H1 (cell line): ENCODE data around the gene DNMT3L. TPM values are rescaled to one million over a fixed set of nuclear protein-coding genes. Genes with fewer than 3 reads are reported as not detected.

Experiments used
- CTCF ChIA-PET: fragments of 300-600 bp; sonication (Branson Sonifier 250); formaldehyde crosslinking; loops from one replicate; lab custom pipeline; 2021; ENCODE audit not compliant: partially characterized antibody; lab: Charles Lee
- POLR2A ChIA-PET: fragments of 300-600 bp; sonication (Branson Sonifier 250); formaldehyde crosslinking; loops from one replicate; lab custom pipeline; 2021; ENCODE audit warnings: inconsistent platforms; ENCODE audit not compliant: partially characterized antibody; lab: Charles Lee
- DNase-seq, 2 experiments: peaks; one replicate each; pipeline versions ENCODE4 v3.0.0 to v3.0.0-alpha.2; 2010 to 2022; ENCODE audit warnings: low spot score in 2 of 2, low read depth in 1 of 2, mixed read lengths in 1 of 2
- FAIRE-seq: peaks from 2 replicates; lab custom pipeline; 2011; peaks lifted over from hg19 to GRCh38; lab: Jason Lieb, UNC
- H2AFZ ChIP-seq: 2 replicates; pipeline ENCODE4 v1.8.1; 2012; ENCODE audit warnings: low read length, inconsistent platforms
- H2AK5ac ChIP-seq: 2 replicates; pipeline ENCODE4 v1.6.1; 2013; ENCODE audit warnings: low read depth, low read length
- H2BK120ac ChIP-seq: replicated peaks from 2 replicates; pipeline ENCODE3; 2013; ENCODE audit warnings: low read depth, low read length, inconsistent platforms
- H2BK12ac ChIP-seq: 2 replicates; pipeline ENCODE4 v1.6.1; 2013; ENCODE audit warnings: low read depth, low read length
- H2BK15ac ChIP-seq: 2 replicates; pipeline ENCODE4 v1.6.1; 2013; ENCODE audit warnings: low read length
- H2BK20ac ChIP-seq: 2 replicates; pipeline ENCODE4 v1.6.1; 2013; ENCODE audit warnings: low read length
- H2BK5ac ChIP-seq: 2 replicates; pipeline ENCODE4 v1.6.1; 2013; ENCODE audit warnings: low read depth, low read length
- H3K14ac ChIP-seq: 2 replicates; pipeline ENCODE4 v1.6.1; 2013; ENCODE audit warnings: inconsistent platforms; ENCODE audit not compliant: insufficient read length
- H3K18ac ChIP-seq: 2 replicates; pipeline ENCODE4 v1.6.1; 2013; ENCODE audit warnings: low read length; ENCODE audit errors: extremely low read depth
- H3K23ac ChIP-seq: 2 replicates; pipeline ENCODE4 v1.6.1; 2013; ENCODE audit warnings: inconsistent platforms; ENCODE audit not compliant: insufficient read length
- H3K23me2 ChIP-seq: 2 replicates; pipeline ENCODE4 v1.6.1; 2013; ENCODE audit warnings: low read depth, low read length
- H3K27ac ChIP-seq: 2 replicates; pipeline ENCODE4 v1.6.1; 2011; ENCODE audit warnings: low read depth, low read length, inconsistent platforms
- H3K27me3 ChIP-seq, 4 experiments: replicated peaks in 1 of 4; 1 replicate in 1 of 4; 2 replicates in 3 of 4; pipeline versions ENCODE4 v1.6.1 to v1.8.1; 2011 to 2013; ENCODE audit warnings: low read length in 3 of 4, mild to moderate bottlenecking in 3 of 4, inconsistent platforms in 2 of 4, mixed read lengths in 2 of 4, moderate library complexity in 1 of 4; ENCODE audit not compliant: control insufficient read depth in 3 of 4, insufficient read depth in 3 of 4; ENCODE audit errors: extremely low read depth in 1 of 4
- H3K36me3 ChIP-seq, 4 experiments: 2 replicates each; pipeline versions ENCODE4 v1.6.1 to v1.8.1; 2011 to 2013; ENCODE audit warnings: mild to moderate bottlenecking in 4 of 4, low read length in 3 of 4, moderate library complexity in 2 of 4, control low read depth in 1 of 4, inconsistent platforms in 1 of 4; ENCODE audit not compliant: insufficient read depth in 4 of 4, control insufficient read depth in 2 of 4
- H3K4ac ChIP-seq: replicated peaks from 2 replicates; pipeline ENCODE3; 2013; ENCODE audit warnings: low read length, low read depth, mixed read lengths, inconsistent platforms; ENCODE audit not compliant: insufficient read length
- H3K4me1 ChIP-seq, 4 experiments: replicated peaks in 1 of 4; 1 replicate in 1 of 4; 2 replicates in 3 of 4; pipeline versions ENCODE4 v1.6.1 to v1.8.1; 2011 to 2013; ENCODE audit warnings: low read length in 3 of 4, inconsistent platforms in 2 of 4, mixed read lengths in 1 of 4; ENCODE audit not compliant: insufficient read depth in 4 of 4, control insufficient read depth in 3 of 4
- H3K4me2 ChIP-seq, 2 experiments: 2 replicates each; pipeline versions ENCODE4 v1.6.1 to v1.8.1; 2011 to 2013; ENCODE audit warnings: low read depth in 2 of 2, low read length in 2 of 2, control low read depth in 1 of 2, inconsistent platforms in 1 of 2, mild to moderate bottlenecking in 1 of 2; ENCODE audit not compliant: insufficient read depth in 1 of 2
- H3K4me3 ChIP-seq, 4 experiments: fragments of 200-600, 300-600 bp in 1 of 4; sonication (generic), shearing (Covaris generic), sonication (Bioruptor Twin) in 1 of 4; 2 replicates each; pipeline versions ENCODE4 v1.5.1 to v1.8.1; 2011 to 2016; ENCODE audit warnings: low read length in 4 of 4, low read depth in 3 of 4, control low read depth in 2 of 4, inconsistent platforms in 2 of 4, mild to moderate bottlenecking in 2 of 4, mixed read lengths in 1 of 4, moderate library complexity in 1 of 4; ENCODE audit not compliant: insufficient read depth in 2 of 4; ENCODE audit errors: extremely low read depth in 1 of 4
- H3K56ac ChIP-seq: replicated peaks from 2 replicates; pipeline ENCODE3; 2013; ENCODE audit warnings: low read depth, mild to moderate bottlenecking, mixed read lengths, low read length, inconsistent platforms; ENCODE audit not compliant: insufficient read length
- H3K79me1 ChIP-seq: 2 replicates; pipeline ENCODE4 v1.6.1; 2013; ENCODE audit warnings: low read depth, low read length, control low read depth
- H3K79me2 ChIP-seq, 2 experiments: 2 replicates each; pipeline versions ENCODE4 v1.6.1 to v1.8.1; 2012 to 2013; ENCODE audit warnings: low read length in 2 of 2, mild to moderate bottlenecking in 2 of 2, inconsistent platforms in 1 of 2; ENCODE audit not compliant: insufficient read depth in 2 of 2, control insufficient read depth in 1 of 2
- H3K9ac ChIP-seq, 4 experiments: replicated peaks in 1 of 4; 1 replicate in 1 of 4; 2 replicates in 3 of 4; pipeline versions ENCODE4 v1.6.1 to v1.8.1; 2011 to 2013; ENCODE audit warnings: low read depth in 3 of 4, low read length in 3 of 4, control low read depth in 2 of 4, mild to moderate bottlenecking in 2 of 4, moderate library complexity in 2 of 4, inconsistent platforms in 1 of 4; ENCODE audit errors: extremely low read depth in 1 of 4
- H3K9me3 ChIP-seq, 2 experiments: 2 replicates each; pipeline versions ENCODE4 v1.6.1 to v1.8.1; 2012 to 2013; ENCODE audit warnings: mild to moderate bottlenecking in 2 of 2, moderate library complexity in 2 of 2, control low read depth in 1 of 2, inconsistent platforms in 1 of 2, low read depth in 1 of 2, low read length in 1 of 2, mixed read lengths in 1 of 2; ENCODE audit not compliant: insufficient read depth in 2 of 2
- H4K20me1 ChIP-seq, 2 experiments: replicated peaks in 1 of 2; 2 replicates each; pipeline versions ENCODE3 to v1.8.1; 2011 to 2013; ENCODE audit warnings: inconsistent platforms in 2 of 2, low read length in 2 of 2, mild to moderate bottlenecking in 1 of 2; ENCODE audit not compliant: insufficient read depth in 2 of 2, control insufficient read depth in 1 of 2
- H4K5ac ChIP-seq: 2 replicates; pipeline ENCODE4 v1.6.1; 2013; ENCODE audit warnings: low read length, low read depth, mixed read lengths, inconsistent platforms; ENCODE audit not compliant: insufficient read length
- H4K8ac ChIP-seq: 2 replicates; pipeline ENCODE4 v1.8.0; 2013; ENCODE audit warnings: mild to moderate bottlenecking, moderate library complexity, low read length, inconsistent platforms; ENCODE audit not compliant: insufficient read depth; ENCODE audit errors: extremely low read depth
- H4K91ac ChIP-seq: replicated peaks from 2 replicates; pipeline ENCODE3; 2013; ENCODE audit warnings: low read length, mixed read lengths, inconsistent platforms; ENCODE audit not compliant: insufficient read length
- CREB1 ChIP-seq: IDR thresholded peaks from 2 replicates; pipeline ENCODE4 v1.6.1; 2012; ENCODE audit warnings: inconsistent platforms
- CTBP2 ChIP-seq: IDR thresholded peaks from 2 replicates; pipeline ENCODE4 v1.7.0; 2011; ENCODE audit warnings: borderline replicate concordance, mild to moderate bottlenecking, moderate library complexity, mixed read lengths, low read length; ENCODE audit not compliant: insufficient read depth, insufficient read length
- EGR1 ChIP-seq: IDR thresholded peaks from 2 replicates; pipeline ENCODE4 v1.6.1; 2011; ENCODE audit warnings: low read depth, low read length, borderline replicate concordance
- GTF2F1 ChIP-seq: IDR thresholded peaks from 2 replicates; pipeline ENCODE4 v1.6.1; 2012; ENCODE audit warnings: low read depth, low read length, improper control_type of control experiment, borderline replicate concordance
- MAFK ChIP-seq: IDR thresholded peaks from 2 replicates; pipeline ENCODE4 v1.6.1; 2012; ENCODE audit warnings: low read depth, mild to moderate bottlenecking, improper control_type of control experiment, low read length
- NRF1 ChIP-seq: IDR thresholded peaks from 2 replicates; pipeline ENCODE4 v1.6.1; 2011; ENCODE audit warnings: mild to moderate bottlenecking, low read depth, low read length, improper control_type of control experiment
- SP4 ChIP-seq: IDR thresholded peaks from 2 replicates; pipeline ENCODE4 v1.6.1; 2012; ENCODE audit warnings: low read length, inconsistent platforms
- TAF1 ChIP-seq: IDR thresholded peaks from 2 replicates; pipeline ENCODE4 v1.6.1; 2011; ENCODE audit warnings: mild to moderate bottlenecking, low read depth, low read length
- WGBS, 2 experiments: shearing (Covaris generic) in 1 of 2; methylation state at CpG; one replicate each; pipeline versions ENCODE4 v1.1.6 to v1.1.7; 2013 to 2015; ENCODE audit warnings: low lambda C conversion rate in 2 of 2, mixed read lengths in 2 of 2, inconsistent platforms in 1 of 2, low coverage in 1 of 2, missing lambda C conversion rate in 1 of 2; ENCODE audit not compliant: insufficient replicate concordance in 2 of 2, insufficient coverage in 1 of 2, insufficient read length in 1 of 2; ENCODE audit errors: extremely low coverage in 1 of 2, missing lambda C conversion rate in 1 of 2; 5-methylcytosine and 5-hydroxymethylcytosine counted together
- polyA plus RNA-seq, 7 experiments: library from polyadenylated mRNA; depleted of rRNA in 3 of 7; stranded (reverse) in 5 of 7; unstranded in 2 of 7; fragments of >200 nt in 5 of 7; fragments of 200-250 nt in 2 of 7; gene quantifications; 1 replicate in 5 of 7; 2 replicates in 1 of 7; 4 replicates in 1 of 7; pipeline versions ENCODE4 v1.2.1 to v1.2.3, GENCODE V29; 2011 to 2013; ENCODE audit warnings: missing spikeins in 2 of 7, mixed read lengths in 2 of 7
- total RNA-seq: library from RNA; stranded (reverse); fragmentation: NEBNext Ultra II Directional; extraction: Animal tissue kit (Norgen Biotek cat#: 25700); gene quantifications from 2 replicates; pipeline ENCODE4 v1.2.1, GENCODE V29; 2021
- TF ChIP-seq, protein P1 (sequence below): IDR thresholded peaks from 2 replicates; pipeline ENCODE4 v1.6.1; 2012; ENCODE audit warnings: inconsistent platforms
- TF ChIP-seq, protein P2 (sequence below), 3 experiments: IDR thresholded peaks; 1 replicate in 2 of 3; 2 replicates in 1 of 3; pipeline versions ENCODE4 v1.5.1 to v1.6.1; 2011; ENCODE audit warnings: low read length in 3 of 3, mild to moderate bottlenecking in 3 of 3, inconsistent platforms in 2 of 3, low read depth in 1 of 3, moderate library complexity in 1 of 3; ENCODE audit not compliant: insufficient read depth in 1 of 3; ENCODE audit errors: control extremely low read depth in 1 of 3

Gene DNMT3L
- total and polyA plus RNA-seq, 2 of the 8 experiments (the other 6 are each of a cell fraction or from before 2014, with no cell fraction given) = 0.06 TPM; not detected in 1

DNA sequence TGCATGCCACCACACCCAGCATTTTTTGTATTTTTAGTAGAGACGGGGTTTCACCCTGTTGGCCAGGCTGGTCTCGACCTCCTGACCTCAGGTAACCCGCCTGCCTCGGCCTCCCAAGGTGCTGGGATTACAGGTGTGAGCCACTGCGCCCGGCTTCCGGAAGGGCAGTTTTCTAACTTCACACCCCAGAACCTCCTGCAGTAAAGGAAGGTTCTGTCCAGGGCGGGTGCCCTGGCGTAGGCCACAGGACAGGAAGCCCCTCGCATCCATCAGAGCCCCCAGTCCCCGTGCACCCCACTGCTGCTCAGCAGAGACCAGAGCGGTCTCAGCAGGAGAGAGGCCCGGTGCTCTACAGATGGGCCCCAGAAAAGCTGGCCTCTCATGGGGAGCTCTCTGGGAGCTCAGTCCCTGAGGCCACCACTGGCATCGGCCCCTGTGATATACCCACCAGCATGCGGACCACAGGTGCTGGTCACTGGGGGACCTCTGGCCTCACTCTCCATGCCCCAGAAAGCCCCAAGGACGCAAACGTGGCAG is 4.1 kb upstream of the DNMT3L start:
- H4K20me1 ChIP-seq = no peaks in the 10 kb centered on the region
- H3K27me3 ChIP-seq = no peaks in the 10 kb centered on the region
- WGBS, 2 experiments = 89% methylated on average over 17 of the region's 17 CpGs; no CpG with 5 or more reads in 1 of the 2 experiments
- H3K4me1 ChIP-seq = peaks cover 0 to 7% (median 4%) of the 10 kb centered on the region in 4 experiments; a peak in 6 of 7 replicates
- H4K8ac ChIP-seq = no peak overlapping the region
- H3K14ac ChIP-seq = no peak overlapping the region
- no peak overlapping the region for H4K91ac ChIP-seq
- CTCF ChIA-PET = interaction anchor here (0.5 to 1.4 kb wide), 3 partner anchors 14 to 966 kb away, joined by 3 to 6 read pairs (median 3); no protein-coding TSS in a partner anchor
- no peaks in the 10 kb centered on the region for H3K79me2 ChIP-seq
- H3K79me1 ChIP-seq = no peaks in the 10 kb centered on the region
- H3K4me3 ChIP-seq = no peak overlapping the region
- H3K23me2 ChIP-seq = no peaks in the 10 kb centered on the region
- H4K5ac ChIP-seq = no peak overlapping the region
- H2BK15ac ChIP-seq = no peak overlapping the region
- H3K4ac ChIP-seq = no peak overlapping the region
- no peak overlapping the region for H3K18ac ChIP-seq
- no peak overlapping the region for H3K56ac ChIP-seq
- H3K36me3 ChIP-seq = no peaks in the 10 kb centered on the region
- no peaks in the 10 kb centered on the region for H3K9me3 ChIP-seq
- no peak overlapping the region for H2AFZ ChIP-seq
- no peak overlapping the region for H3K9ac ChIP-seq
- H3K27ac ChIP-seq = no peak overlapping the region
- POLR2A ChIA-PET = no interaction called here
- no peak overlapping the region for H2AK5ac ChIP-seq
- no peak overlapping the region for H2BK120ac ChIP-seq
- FAIRE-seq (no peak), DNase-seq (no peak)
- no peak overlapping the region for H2BK12ac ChIP-seq
- no peak overlapping the region for H3K4me2 ChIP-seq
- H2BK5ac ChIP-seq = no peak overlapping the region
- no peak overlapping the region for H2BK20ac ChIP-seq
- H3K23ac ChIP-seq = no peak overlapping the region
- no peak for TF ChIP-seq TAF1
- no peak for TF ChIP-seq CREB1
- TF ChIP-seq, protein P1, sequence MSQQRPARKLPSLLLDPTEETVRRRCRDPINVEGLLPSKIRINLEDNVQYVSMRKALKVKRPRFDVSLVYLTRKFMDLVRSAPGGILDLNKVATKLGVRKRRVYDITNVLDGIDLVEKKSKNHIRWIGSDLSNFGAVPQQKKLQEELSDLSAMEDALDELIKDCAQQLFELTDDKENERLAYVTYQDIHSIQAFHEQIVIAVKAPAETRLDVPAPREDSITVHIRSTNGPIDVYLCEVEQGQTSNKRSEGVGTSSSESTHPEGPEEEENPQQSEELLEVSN = no peak
- no peak for TF ChIP-seq EGR1
- no peak for TF ChIP-seq MAFK
- no peak for TF ChIP-seq GTF2F1
- no peak for TF ChIP-seq NRF1
- TF ChIP-seq SP4 = no peak
- TF ChIP-seq CTBP2 = no peak
- TF ChIP-seq, protein P2, sequence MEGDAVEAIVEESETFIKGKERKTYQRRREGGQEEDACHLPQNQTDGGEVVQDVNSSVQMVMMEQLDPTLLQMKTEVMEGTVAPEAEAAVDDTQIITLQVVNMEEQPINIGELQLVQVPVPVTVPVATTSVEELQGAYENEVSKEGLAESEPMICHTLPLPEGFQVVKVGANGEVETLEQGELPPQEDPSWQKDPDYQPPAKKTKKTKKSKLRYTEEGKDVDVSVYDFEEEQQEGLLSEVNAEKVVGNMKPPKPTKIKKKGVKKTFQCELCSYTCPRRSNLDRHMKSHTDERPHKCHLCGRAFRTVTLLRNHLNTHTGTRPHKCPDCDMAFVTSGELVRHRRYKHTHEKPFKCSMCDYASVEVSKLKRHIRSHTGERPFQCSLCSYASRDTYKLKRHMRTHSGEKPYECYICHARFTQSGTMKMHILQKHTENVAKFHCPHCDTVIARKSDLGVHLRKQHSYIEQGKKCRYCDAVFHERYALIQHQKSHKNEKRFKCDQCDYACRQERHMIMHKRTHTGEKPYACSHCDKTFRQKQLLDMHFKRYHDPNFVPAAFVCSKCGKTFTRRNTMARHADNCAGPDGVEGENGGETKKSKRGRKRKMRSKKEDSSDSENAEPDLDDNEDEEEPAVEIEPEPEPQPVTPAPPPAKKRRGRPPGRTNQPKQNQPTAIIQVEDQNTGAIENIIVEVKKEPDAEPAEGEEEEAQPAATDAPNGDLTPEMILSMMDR (IDR thresholded peaks at IDR 0.05; ENCODE audit: control extremely low read depth in 1 of 3, insufficient read depth in 1 of 3, low read depth in 1 of 3, low read length in 3 of 3) = no peak
